ENCODE measurements around the gene ISCA2.
"Not testable (repeated sequence)": the region's sequence is repeated elsewhere in the genome, so short reads cannot be mapped to it uniquely, and the experiment has no call there.

Gene ISCA2

GRCh38 chr14:74528886-74529285 is 35.3 kb downstream of the ISCA2 start:
- DNase-seq (ENCODE audit: low spot score), result no peak

- no peak for DNase-seq (ENCODE audit: low spot score)
These were observed 37.4 kb downstream of the ISCA2 start for GRCh38 chr14:74531006-74531405.

- no peak for DNase-seq (ENCODE audit: low spot score)
These were observed 37.9 kb downstream of the ISCA2 start for GRCh38 chr14:74531467-74531866.

- DNase-seq (ENCODE audit: low spot score), result no peak
These were observed 38.7 kb downstream of the ISCA2 start for GRCh38 chr14:74532246-74532645.

GRCh38 chr14:74533576-74533975 is 40.0 kb downstream of the ISCA2 start:
- no peak for DNase-seq (ENCODE audit: low spot score)

GRCh38 chr14:74535756-74536325 is 42.3 kb downstream of the ISCA2 start:
- DNase-seq (ENCODE audit: low spot score), result no peak

- DNase-seq (ENCODE audit: low spot score), result not testable (repeated sequence)
These were observed 42.8 kb downstream of the ISCA2 start for GRCh38 chr14:74536336-74536735.

- no peak for DNase-seq (ENCODE audit: low spot score)
These were observed 45.1 kb downstream of the ISCA2 start for GRCh38 chr14:74538411-74539391.

GRCh38 chr14:74539503-74539902 is 45.9 kb downstream of the ISCA2 start:
- DNase-seq (ENCODE audit: low spot score), result no peak

GRCh38 chr14:74541225-74541624 is 47.7 kb downstream of the ISCA2 start:
- DNase-seq (ENCODE audit: low spot score), result no peak

- DNase-seq (ENCODE audit: low spot score), result no peak
These were observed 48.6 kb downstream of the ISCA2 start for GRCh38 chr14:74542056-74542685.

GRCh38 chr14:74543771-74544438 is 50.3 kb downstream of the ISCA2 start:
- DNase-seq (ENCODE audit: low spot score), result no peak

GRCh38 chr14:74545386-74545785 is 51.8 kb downstream of the ISCA2 start:
- DNase-seq (ENCODE audit: low spot score), result no peak

GRCh38 chr14:74546416-74546815 is 52.9 kb downstream of the ISCA2 start:
- no peak for DNase-seq (ENCODE audit: low spot score)
